Measurements from ENCODE around the gene TMEM18.
A peak's percentile ranks its signal among the peaks of the same experiment; 100 is the strongest.
"Not testable (repeated sequence)": the region's sequence is repeated elsewhere in the genome, so short reads cannot be mapped to it uniquely, and the experiment has no call there.

TMEM18 gene

DNA sequence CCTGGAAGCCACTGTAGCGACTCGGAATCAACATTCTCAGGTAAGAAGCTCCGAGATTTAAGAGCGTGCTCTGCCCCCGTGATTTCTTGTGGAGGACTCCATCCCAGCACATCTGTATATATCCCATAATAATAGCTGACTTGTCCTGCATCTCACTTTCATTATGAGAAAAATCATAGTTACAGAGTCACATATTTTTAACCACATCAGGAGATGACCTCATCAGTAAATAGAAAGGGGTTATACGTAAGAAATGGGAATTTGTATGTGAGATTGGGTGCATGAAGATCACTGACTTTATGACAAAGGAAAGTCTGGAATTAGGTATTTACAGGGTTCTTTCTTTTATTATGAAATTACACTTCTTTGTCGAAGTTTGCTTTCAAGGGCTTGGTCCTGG is 16.4 kb upstream of the TMEM18 start:
- no peak for DNase-seq (ENCODE audit: low read depth)

DNA sequence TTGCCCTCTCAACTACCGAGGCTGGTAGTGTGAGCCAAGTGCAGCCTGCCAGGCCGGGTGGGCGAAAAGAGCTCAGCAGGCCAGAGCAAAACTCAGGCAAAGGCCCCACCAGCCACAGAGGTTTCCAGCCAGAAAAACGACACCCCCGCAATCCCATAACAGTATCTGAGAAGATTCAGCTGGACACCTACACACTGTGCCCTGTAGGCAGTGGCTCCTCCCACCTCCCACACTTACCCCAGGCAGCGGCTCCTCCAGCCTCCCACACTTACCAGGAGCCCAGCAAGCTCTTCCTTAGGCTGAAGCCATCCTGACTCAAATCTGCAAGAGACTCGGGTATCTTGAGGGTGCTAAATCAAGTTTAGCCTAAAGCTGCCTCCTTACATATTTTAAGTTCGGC is 15.6 kb upstream of the TMEM18 start:
- DNase-seq (ENCODE audit: low read depth): no peak

DNA sequence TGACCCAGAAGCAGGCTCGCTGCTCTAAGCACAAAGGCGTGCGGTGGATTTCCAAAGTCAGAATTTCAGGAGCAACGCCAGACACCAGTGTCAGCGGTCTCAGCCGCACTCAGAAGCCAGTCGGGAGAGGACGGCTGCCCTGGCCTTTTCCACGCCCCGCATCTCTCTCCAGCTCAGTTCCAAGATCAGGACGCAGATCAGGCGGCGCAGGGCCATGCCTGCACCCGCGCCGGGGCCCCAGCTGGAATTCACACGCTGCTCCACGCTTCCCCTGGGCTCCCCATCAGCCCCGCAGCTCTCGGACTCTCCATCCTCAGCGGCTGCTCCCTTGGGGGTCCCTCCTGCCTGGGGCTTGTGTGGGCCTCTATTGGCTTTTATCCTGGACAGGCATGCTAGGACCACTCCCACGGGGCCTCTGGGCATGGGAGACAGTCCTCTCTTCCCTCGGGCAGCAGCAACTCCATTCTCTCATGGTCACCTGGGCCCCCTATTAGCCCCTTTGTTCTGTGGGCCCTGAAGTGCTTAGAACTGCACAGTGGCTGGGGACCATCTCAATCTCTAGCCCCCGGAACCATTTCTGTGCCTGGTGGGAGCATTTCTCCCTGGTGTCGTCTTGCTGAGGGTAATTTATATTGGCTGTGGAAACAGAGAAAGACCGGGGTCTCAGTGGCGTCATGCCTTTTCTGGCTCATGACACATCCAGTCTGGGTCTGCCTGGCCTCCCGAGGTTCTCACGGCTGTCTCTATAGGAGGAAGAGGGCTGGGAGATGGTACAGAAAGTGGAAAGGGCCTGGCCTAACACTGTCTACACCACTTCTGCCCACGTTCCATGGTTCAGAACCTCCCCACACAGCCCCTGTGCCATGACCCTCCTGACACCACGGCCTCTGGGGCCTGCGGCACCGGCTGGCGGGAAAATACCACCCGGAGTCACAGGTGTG is 14.9 kb upstream of the TMEM18 start:
- no peak for DNase-seq (ENCODE audit: low read depth)

DNA sequence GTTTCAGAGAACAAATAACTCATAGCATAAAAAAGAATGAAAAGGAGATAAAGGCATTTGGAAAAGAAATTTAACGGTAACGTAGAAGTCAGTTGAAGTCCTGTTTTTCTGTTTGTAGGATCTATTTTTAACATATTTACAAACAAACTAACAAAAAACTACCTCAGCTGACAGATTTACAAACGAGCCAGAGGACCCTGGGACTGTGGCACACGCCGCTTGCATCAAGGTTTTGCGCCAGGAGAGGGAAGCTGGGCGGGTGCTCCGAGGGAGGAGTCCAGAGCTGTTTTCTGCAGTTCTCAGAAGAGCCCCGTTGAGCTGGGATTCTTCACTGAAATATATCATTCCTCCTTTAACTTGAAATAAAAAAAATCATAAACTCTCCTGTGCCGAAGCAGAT is 13.6 kb upstream of the TMEM18 start:
- no peak for DNase-seq (ENCODE audit: low read depth)

DNA sequence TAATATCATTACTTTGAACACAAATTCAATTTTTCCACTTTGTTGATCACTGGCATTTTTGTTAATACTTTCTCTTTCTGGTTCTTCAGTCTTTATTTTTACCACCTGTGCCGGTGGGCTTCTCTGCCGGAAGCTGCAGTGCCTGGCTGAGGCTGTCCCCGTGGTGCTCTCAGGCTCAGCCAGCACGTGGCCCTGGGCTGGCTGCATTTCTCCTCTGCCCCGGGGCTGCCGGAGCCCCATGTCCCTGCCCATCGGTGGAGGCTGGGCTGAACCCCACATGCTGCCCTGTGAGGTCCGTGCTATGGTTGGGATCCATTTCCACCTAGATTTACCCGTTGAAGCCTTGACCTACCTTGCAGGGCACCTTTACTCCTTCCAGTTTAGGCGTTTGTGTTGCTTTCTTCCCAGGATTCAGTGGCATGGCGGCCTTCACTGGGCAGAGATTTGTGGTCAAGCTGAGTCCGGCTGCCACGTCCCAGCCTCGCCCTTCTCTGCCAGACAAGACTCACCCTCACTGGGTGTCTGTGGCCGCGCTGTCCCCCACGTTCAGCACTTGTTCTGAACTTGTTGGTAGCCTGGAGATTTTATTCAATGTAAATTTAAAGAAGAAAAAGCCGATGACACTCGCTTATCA is 12.8 kb upstream of the TMEM18 start:
- DNase-seq (ENCODE audit: low read depth): no peak

DNA sequence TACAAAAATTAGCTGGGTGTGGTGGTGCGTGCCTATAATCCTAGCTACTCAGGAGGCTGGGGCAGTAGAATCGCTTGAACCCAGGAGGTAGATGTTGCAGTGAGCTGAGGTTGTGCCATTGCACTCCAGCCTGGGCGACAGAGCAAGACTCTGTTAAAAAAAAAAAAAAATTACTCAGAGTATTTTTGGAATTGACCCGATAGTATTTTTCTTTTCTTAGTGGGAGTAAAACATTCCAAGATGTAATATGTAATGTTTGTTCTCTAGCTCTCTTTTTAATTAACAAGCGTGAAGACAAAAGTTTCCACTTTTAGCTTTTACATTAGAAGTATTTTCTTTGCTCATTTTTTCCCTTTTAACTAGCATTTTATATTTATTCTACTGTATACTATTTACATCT is 12.0 kb upstream of the TMEM18 start:
- no peak for DNase-seq (ENCODE audit: low read depth)

- no peak for DNase-seq (ENCODE audit: low read depth)
Measured at GRCh38 chr2:688504-689076, 11.4 kb upstream of the TMEM18 start.

DNA sequence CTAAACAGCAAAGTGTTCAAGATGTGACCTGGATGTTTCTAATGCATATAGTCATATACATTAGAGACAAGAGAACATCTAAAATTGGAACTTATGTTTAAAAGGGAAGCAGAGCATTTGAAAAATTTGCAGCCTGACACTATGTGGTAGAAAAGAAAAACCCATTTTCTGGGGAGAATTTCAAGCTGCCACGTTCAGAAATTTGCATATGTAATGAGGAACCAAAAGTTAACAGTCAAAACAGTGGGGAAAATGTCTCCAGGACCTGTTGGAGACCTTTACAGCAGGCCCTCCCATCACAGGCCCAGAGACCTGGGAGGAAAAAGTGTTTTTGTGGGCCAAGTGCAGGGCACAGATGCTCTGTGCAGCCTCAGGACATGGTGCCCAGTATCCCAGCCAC is 8.2 kb upstream of the TMEM18 start:
- DNase-seq (ENCODE audit: low read depth): no peak

DNA sequence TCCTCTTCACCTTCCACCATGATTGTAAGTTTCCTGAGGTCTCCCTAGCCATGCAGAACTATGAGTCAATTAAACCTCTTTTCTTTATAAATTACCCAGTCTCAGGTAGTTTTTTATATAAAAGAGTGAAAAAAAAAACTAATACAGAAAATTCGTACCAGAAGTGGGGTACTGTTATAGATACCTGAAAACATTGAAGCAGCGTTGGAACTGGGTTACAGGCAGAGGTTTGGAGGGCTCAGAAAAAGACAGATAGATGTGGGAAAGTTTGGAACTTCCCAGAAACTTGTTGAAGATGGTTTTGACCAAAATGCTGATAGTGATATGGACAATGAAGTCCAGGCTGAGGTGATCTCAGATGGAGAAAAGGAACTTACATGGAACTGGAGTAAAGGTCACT is 7.7 kb upstream of the TMEM18 start:
- not testable (repeated sequence) for DNase-seq (ENCODE audit: low read depth)

DNA sequence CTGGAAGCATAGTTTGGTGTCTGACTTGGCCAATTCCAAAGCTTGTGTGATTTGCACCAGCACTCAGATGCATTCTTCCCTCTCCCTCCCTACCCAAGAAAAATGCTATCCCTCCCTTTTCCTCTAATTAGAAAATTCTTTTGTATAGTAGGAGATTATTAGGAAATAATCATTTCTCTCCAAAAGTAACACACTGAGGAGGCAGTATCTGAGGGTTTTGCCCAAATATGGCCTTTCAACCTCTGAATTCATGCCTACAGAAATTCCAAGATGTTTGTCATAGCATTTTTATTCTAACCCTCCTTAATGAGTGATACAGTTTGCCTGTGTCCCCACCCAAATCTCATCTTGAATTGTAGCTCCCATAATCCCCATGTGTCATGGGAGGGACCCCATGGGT is 5.0 kb upstream of the TMEM18 start:
- DNase-seq (ENCODE audit: low read depth): no peak

DNA sequence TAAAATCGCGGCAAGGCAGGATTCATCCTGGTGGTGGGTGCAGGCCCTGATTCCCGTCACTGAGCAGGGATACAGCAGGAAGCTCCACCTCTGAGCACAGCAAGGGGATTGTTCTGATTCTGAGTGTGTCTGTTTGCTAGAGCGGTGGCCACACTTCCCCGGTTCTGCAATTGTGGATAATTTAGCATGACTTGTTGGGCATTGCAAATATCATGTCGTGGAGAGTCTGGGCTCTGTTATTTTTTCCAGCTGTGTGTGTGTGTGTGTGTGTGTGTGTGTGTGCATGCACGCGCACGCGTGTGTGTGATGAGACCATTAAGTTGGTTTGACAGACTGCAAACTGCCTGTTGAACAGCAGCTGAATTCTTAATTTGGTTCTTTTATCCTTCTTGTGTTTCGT is 4.1 kb upstream of the TMEM18 start:
- DNase-seq (ENCODE audit: low read depth): no peak

GRCh38 chr2:680496-680895 is 3.3 kb upstream of the TMEM18 start:
- no peak for DNase-seq (ENCODE audit: low read depth)

DNA sequence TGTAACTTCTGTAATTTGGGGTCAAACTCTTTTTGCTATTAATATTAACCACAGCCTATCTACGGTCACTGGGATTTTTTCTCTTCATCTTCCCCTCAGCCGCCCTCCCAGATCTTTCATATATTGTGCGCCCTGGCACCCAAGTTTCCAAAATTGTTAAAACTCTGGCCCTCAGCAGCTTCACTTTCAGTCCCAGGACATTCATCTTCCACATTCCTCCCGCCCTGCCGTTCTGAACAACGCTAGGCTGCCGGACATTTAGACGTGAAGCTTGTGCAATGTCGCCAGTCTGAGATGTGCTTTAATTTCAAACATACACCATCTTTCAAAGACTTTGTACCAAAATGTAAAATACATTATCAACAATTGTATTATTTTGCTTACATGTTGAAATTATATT is 1.8 kb upstream of the TMEM18 start:
- DNase-seq (ENCODE audit: low read depth): no peak

GRCh38 chr2:677959-678550 is 849 bp upstream of the TMEM18 start:
- DNase-seq (ENCODE audit: low read depth): no peak

DNA sequence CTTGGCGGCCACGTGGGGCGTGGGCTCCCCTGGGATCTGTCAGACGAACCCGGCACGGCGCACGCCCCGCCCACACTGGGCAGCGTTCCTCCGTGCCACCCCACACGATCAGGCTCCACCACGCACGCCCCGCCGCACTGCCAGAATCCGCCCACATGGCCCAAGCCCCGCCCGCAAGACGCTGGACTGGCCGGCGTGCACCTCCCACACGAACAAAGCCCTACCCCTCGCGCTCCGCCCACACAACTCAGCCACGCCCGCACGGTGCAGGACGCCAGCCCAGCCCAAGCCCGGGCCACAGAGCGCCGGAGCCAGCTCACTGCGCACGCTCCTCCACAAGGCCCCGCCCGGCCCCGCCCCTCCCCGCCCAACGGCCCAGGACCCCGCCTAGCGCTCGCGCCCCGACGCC is 555 bp downstream of the TMEM18 start:
- DNase-seq (ENCODE audit: low read depth): peak; percentile 92

DNA sequence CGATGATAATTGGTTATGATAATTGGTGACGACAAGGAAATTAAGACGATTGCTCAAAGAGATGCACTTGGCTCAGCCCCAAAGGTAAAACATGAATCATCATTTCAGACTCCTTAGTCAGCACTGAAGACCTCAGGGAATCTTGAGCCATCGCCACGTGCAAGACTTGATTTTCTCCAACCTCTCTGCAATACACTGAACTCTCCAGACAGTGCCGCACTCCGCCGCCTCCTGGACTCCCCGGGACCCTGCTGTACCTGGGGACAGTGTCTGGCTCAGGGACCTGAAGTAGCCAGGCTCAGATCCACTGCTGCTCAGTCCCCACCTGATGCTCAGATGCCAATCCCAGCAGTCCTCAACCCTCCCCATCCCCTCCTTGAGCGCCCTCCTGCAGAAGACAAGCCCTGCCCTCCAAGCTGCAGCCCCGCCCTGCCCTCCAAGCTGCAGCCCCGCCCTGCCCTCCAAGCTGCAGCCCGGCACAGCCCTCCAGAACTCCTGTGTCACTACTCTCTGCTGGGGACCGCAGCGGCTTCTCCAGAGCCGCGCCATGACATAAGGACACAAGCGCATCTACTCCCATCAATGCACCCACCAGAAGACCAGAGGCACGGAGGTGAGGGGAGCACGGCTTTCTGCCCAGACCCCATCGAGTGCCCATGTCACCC is 1.1 kb downstream of the TMEM18 start:
- DNase-seq (ENCODE audit: low read depth): no peak

DNA sequence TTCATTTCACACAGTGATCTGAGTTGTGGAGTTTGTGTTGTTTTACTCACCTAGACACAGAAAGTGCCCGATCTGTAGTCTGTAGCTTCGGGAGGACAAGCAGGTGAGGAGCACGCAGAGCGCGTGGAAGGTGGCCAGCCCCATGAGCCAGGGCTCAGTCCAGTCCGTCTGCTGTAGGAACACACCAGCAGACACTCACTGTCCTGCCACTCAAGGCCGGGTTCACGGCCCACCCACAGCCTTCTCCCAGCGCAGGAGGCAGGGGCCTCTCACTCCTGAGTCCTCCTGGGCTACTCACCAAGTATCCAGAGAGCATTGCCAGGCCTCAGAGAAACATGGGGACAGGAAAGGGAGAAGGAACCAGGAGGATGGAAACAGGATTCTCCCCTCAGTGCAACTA is 1.7 kb downstream of the TMEM18 start:
- DNase-seq (ENCODE audit: low read depth): no peak

GRCh38 chr2:675051-675450 is 2.2 kb downstream of the TMEM18 start:
- DNase-seq (ENCODE audit: low read depth): no peak

DNA sequence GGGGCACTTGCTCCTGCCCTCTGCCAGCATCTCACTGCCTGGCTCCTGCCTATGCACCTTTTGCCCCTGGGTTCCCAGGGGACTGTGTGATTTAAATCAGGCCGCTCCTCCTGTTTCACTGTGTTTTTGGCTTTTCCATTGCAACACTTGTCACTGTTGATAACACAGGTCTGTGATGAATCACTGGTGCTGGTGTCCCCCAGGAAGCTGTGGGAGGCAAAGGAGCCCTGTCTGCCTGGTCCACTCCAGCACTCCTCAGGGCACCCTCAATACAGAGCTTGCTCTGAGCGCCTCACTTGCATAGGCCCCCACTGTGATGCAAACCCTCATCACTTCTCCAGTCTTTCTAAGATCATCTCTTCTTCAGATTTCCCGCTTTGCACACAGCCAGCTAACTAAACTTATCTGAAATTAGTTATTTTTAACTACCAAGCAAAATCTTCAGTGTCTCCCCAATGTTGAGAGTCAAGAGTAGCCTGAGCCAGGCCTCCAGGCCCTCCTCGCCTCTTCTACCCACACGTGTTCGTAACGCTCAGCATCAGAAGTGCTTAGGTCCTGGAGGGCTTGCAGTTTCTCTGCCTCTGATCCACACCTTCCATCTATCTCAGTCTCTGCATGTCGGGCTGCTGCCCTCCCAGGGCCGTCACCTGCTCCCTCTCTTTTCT is 2.8 kb downstream of the TMEM18 start:
- no peak for DNase-seq (ENCODE audit: low read depth)

DNA sequence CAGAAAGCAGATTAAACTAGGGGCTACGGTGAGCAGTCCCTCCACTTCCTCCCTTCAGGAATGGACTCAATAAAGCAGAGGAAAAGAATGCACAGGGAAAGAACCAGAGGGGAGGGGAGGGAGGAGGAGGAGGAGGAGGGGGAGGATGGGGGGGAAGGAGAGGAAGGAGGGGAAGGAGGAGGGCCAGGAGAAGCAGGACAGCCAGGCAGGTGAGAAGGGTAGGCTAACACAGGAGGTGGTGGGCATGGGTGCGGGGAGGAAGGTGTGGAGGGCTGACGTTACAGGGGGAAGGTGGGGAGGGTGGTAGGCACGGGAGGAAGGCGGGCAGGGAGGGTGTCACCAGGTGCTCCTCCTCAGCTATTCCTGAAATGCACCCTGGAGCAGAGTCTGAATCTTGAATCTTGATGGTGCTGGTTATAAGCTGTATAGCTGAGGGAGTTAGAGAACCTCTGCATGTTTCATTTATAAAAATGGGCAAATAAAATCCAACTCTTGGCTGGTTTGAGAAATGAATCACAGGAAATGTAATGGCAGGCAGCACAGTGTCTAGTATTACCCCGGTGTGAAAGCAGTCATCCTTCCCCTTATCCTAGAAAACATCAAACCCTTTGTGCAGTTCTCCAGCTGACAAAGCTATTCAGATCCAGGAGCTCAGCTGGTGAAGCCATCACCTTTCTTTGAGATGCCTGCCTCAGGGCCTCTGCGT is 3.4 kb downstream of the TMEM18 start:
- DNase-seq (ENCODE audit: low read depth): no peak

GRCh38 chr2:673016-673415 is 4.2 kb downstream of the TMEM18 start:
- DNase-seq (ENCODE audit: low read depth): no peak
